SHP77 (cell line): ENCODE measurements around the gene MPP4.
"Not testable (repeated sequence)": the region's sequence is repeated elsewhere in the genome, so short reads cannot be mapped to it uniquely, and the experiment has no call there.

Experiments used
- DNase-seq, 2 experiments: peaks; one replicate each; lab custom pipeline; 2025; lab: John Stamatoyannopoulos, UW

MPP4 gene

DNA sequence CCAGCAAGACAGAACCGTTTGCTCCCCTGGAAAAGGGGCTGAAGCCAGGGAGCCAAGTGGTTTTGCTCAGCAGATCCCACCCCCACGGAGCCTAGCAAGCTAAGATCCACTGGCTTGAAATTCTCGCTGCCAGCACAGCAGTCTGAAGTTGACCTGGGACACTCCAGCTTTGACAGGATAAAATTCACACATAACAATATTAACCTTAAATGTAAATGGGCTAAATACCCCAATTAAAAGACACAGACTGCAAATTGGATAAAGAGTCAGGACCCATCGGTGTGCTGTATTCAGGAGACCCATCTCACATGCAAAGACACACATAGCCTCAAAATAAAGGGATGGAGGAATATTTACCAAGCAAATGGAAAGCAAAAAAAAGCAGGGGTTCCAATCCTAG lies 27.2 kb downstream of the MPP4 start:
- not testable (repeated sequence) for DNase-seq

- DNase-seq: no peak
Observed at GRCh38 chr2:201669865-201670264, 28.6 kb downstream of the MPP4 start.

DNA sequence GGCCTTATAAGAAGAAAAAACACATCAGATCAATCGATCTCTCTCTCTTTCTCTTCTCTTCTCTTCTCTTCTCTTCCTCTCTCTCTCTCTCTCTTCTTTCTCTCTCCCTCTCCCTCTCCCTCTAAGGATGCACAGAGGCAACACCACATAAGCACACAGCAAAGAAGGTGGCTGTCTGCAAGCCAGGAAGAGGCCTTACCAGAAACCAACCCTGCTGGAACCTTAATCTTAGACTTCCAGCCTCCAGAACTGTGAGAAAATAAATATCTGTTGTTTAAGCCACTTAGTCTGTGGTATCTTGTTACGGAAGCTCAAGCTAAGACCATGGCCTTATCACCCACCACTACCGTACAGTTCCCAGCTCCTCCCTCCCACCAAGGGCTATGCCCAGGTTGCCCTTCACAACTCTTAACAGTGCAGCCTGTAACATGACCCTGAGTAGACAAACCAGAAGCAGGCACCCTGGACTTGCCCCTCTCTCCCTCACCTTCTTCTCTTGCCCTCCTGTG lies 30.0 kb downstream of the MPP4 start:
- no peak for DNase-seq

GRCh38 chr2:201664334-201664733 lies 34.1 kb downstream of the MPP4 start:
- DNase-seq: no peak

- DNase-seq: no peak
Observed at GRCh38 chr2:201661366-201661765, 37.1 kb downstream of the MPP4 start.

- DNase-seq: no peak
Observed at GRCh38 chr2:201660293-201660895, 38.0 kb downstream of the MPP4 start.

DNA sequence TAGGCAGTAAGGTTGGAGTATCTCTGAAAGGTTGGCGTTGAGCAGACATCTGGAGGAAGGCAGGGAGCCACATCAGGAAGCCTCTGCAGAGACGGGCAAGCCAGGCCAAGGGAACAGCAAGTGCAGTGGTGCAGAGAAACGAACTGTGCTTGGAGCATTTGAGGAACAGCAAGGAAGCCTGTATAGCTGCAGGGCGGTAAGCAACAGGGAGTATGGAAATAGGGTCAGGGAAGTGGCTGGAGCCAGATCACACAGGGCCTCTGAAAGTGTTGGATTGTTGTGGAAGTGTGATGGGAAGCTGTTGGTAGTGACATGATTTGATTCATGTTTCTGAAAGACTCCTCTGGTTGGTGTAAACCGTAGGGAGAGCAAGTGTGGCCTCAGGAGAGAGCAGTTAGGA lies 41.7 kb downstream of the MPP4 start:
- DNase-seq: no peak

DNA sequence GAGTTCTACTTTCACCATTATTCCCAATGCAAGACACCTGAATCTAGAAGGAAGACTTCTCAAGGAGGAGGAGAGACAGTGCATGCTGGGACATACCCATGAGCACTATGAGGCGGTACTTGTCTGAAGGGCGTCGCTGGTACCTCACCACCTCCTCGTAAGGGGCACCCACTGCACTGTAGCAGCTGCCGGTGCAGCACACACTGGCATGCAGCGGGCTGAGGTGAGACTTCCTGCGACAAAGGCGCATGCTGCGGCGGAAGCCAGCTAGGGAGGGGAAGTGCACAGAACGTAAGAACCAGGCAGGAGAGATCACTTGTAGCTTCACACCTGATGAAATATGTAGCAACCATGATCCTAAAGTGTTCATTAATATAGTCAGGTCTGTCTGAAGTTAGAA lies 42.3 kb downstream of the MPP4 start:
- no peak for DNase-seq

- no peak for DNase-seq
Observed at GRCh38 chr2:201654616-201655384, 43.6 kb downstream of the MPP4 start.

DNA sequence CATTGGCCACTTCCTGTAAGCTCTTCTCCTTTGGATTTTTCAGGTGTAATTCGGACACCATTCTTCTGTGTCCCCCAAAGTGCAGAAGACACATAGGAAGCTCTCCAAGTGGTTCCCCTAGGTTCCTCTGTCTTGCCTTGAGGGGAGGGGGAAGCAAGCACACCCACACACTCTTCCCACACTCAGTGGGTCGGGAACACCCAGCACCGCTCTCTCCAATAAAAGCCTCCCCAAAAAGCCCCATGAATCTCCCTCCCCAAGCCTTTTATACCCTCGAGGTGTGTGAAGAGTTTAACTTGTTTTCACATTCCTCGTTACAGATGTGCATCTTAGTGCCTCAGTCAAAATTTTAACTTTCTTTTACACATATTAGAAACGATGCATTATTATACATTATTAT lies 45.2 kb downstream of the MPP4 start:
- no peak for DNase-seq

- DNase-seq: no peak
Observed at GRCh38 chr2:201649442-201649841, 49.0 kb downstream of the MPP4 start.

DNA sequence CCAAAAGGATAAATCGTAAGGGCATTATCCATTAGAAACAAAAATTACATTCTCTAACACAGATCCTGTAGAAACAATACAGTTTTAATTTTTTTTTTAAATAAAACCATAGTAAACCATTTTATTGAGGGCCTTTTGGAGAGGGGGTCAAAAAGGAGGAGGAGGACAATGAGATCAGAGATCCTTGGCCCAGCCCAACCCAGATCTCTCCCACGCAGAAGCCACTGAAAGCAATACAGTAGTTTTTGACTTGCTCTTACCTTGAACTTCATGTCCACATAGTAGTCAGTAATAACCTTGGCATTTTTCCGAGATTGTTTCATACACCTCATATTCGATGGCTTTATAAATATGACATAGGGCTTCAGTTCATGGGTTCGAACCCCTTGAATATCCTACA lies 51.0 kb downstream of the MPP4 start:
- DNase-seq: no peak

GRCh38 chr2:201644001-201644400 lies 54.4 kb downstream of the MPP4 start:
- DNase-seq: no peak

DNA sequence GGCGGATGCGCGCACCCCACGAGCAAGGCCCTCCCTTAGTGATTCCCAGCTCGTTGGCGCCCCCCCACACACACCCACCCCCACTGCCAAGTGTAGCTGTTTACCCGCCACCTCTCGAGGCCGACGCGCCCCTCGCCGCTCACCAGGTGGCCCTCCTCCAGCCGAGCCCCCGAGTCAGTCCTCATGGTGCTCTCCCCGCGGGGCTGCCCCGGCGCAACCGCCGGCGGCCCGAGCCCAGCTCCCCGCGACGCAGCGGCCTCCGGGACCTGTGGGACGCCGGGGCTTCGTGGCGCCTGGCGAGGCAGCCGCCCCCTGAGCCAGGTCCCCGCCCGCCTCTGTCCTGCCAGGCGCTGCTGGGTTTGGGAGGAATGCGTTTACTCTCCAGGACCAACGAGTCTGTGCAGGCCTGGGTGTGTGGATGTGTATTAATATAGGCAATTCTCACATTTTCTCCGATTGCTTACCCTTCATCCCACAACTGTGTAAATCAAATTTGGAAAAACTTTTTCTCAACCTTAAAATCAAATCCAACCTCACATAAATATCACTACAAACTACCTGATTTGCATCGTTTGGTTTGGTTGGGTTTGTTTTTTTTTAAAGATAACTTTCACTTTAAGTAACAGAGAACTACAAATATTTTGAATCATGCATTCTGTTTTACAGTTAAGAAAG lies 55.1 kb downstream of the MPP4 start, which contains the start of gene TMEM237:
TSS of gene TMEM237 (minus strand) at position 288 of the 675 bp plus-strand sequence. CDS start at position 185, 103 bp downstream.
- peak in 1 of 2 experiments; percentile 42 for DNase-seq

DNA sequence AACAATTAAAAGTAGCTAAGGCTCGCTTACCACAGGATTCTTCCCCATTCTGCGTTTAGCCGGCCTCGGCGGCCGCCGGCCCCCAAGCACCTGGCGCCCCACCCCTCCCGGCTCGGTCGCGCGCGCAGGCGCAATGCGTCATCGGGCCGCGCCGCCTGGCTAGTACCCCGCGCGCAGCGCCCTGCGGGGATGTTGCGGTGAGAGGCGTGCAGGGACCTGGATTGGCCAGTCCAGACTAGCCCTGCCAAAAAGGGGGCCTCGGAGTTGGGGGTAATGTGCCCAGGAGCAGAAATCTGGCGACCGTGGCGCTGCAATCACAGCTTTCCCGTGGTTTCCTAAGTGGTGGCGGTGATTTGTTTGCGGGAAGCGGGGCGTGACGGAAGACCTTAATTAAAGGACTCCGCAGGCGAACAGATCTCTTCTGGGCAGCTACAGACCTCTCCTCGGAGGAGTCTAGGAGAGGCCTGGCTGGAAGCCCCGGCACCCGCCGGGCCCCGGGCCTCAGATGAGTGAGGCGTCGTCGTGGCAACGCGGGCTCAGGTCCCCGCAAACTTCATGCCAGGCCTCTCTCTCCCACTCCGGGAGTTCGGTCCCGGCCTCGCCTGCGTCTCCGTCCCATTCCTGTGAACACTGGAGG lies 55.7 kb downstream of the MPP4 start:
- peak; percentile 79 to 80 for DNase-seq

DNA sequence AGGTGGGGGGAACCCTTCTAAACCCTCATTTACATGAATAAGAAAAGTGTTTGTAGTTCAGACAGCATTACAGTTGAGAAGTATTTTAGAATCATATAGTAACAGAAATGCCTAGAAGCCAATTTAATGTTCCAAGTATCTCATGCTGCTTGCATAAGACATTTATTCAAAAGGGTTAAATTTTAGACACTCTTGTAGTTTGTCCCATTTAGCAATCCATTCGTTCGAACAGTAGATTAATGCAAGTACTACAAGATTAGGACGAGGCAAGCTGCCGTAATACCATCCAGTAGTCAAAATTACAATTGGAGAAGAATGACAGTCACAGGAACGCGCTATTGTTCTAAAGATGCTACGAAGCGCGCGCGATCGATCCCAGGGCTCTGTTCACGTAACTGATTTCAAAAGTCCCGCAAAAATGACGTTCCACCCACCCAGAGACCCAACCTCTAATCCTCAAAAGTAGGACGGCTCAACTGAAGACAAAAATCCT lies 56.3 kb downstream of the MPP4 start:
- DNase-seq: peak in 1 of 2 experiments; percentile 73

- no peak for DNase-seq
Observed at GRCh38 chr2:201639205-201639604, 59.2 kb downstream of the MPP4 start.

- DNase-seq: no peak
Observed at GRCh38 chr2:201638326-201638725, 60.1 kb downstream of the MPP4 start.

DNA sequence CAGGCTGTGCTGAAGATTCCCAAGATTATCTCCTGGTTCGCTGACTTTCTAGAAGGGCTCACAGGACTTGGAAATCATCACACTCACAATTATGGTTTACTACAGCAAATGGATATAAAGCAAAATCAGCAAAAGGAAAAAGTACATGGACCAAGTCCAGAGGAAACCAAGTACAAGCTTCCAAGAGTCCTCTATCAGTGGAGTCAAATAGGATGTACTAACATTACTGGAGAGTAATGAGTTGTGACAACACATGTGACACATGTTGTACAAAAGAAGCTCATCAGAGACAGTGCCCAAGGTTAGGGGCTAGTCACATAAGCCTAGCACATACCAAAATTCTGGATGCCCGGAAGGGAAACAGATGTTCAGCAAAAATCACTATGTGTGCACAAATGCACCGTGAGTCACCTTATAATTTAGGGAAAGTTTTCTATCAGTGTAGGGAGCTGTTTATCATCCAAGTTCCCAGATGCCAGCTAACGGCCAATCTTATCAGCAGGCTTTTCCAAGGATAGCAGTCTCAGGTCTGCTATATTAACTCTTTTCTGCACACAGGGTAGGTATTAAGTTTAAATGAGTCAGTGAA lies 64.7 kb downstream of the MPP4 start:
- no peak for DNase-seq

DNA sequence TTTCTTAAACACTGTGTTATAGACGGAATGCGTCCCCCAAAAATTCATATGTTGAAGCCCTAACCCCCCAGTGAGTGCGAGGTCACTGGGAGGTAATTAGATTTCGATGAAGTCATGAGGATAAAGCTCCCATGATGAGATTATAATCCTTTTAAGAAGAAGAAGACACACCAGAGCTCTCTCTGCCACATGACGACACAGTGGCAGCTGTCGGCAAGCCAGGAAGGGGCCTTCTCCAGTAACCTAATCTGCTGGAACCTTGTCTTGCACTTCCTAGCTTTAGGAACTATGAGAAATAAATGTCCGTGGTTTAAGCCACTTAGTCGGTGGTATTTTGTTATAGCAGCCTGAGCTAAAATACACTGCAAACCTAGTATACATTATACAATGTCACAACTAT lies 67.4 kb downstream of the MPP4 start:
- no peak for DNase-seq

DNA sequence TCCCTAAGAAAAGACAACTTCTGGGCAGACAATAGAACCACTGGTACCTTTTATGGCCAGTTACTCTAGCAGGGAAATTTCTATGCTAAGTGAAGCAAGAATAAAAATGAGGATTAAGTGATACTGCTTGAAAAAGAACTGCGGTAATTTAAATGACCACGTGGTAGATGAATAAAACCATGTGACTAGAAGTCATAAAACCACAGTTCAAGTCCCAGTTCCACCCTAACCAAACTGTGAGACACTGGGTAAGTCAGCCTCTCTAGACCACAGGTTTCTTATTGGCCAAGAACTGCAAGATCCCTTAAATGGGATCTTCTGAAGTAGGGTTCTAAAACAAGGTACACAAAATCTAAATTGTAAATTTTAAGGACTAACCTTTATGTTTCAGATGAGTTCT lies 67.9 kb downstream of the MPP4 start:
- no peak for DNase-seq

- no peak for DNase-seq
Observed at GRCh38 chr2:201628545-201628944, 69.9 kb downstream of the MPP4 start.
